OCI-LY3 (cell line): ENCODE data around the gene KIAA0513.

Experiments
- H2AFZ ChIP-seq: fragments of 200-600, 300-600 bp; shearing (Covaris generic); 2 replicates; pipeline ENCODE4 v1.6.0; 2014; ENCODE audit warnings: antibody characterized with exemption, low read depth, low read length
- H3K27ac ChIP-seq: fragments of 200-600, 300-600 bp; sonication (generic); 2 replicates; pipeline ENCODE4 v1.5.1; 2014; ENCODE audit warnings: mild to moderate bottlenecking, low read length, moderate library complexity, mixed read lengths
- H3K27me3 ChIP-seq: fragments of 200-600, 300-600 bp; sonication (generic); 2 replicates; pipeline ENCODE4 v1.6.1; 2014; ENCODE audit warnings: low read depth, low read length, mixed read lengths
- H3K36me3 ChIP-seq: fragments of 200-600, 300-600 bp; sonication (generic); replicated peaks from 2 replicates; pipeline ENCODE3; 2014; ENCODE audit warnings: low read depth, low read length, mixed read lengths
- H3K4me1 ChIP-seq: fragments of 300-600, 200-600 bp; sonication (generic); 2 replicates; pipeline ENCODE4 v1.6.1; 2014; ENCODE audit warnings: low read length, mixed read lengths
- H3K4me2 ChIP-seq: fragments of 200-600, 300-600 bp; sonication (generic); 2 replicates; pipeline ENCODE4 v1.6.1; 2014; ENCODE audit warnings: low read length, mixed read lengths
- H3K4me3 ChIP-seq: fragments of 300-600, 200-600 bp; sonication (generic); 2 replicates; pipeline ENCODE4 v1.5.1; 2014; ENCODE audit warnings: antibody characterized with exemption, mild to moderate bottlenecking, low read length, moderate library complexity
- H3K79me2 ChIP-seq: fragments of 300-600, 200-600 bp; shearing (Covaris generic); 2 replicates; pipeline ENCODE4 v1.6.1; 2014; ENCODE audit warnings: mild to moderate bottlenecking, low read length, mixed read lengths
- H3K9ac ChIP-seq: fragments of 300-600, 200-600 bp; shearing (Covaris generic); 2 replicates; pipeline ENCODE4 v1.6.0; 2014; ENCODE audit warnings: mild to moderate bottlenecking, low read length, moderate library complexity
- H3K9me3 ChIP-seq: fragments of 200-600, 300-600 bp; shearing (Covaris generic); 2 replicates; pipeline ENCODE4 v1.6.1; 2014; ENCODE audit warnings: low read length, mixed read lengths; ENCODE audit not compliant: insufficient read depth
- H4K20me1 ChIP-seq: fragments of 200-600, 300-600 bp; sonication (generic); 2 replicates; pipeline ENCODE4 v1.6.1; 2016; ENCODE audit warnings: low read length, mixed read lengths; ENCODE audit not compliant: insufficient read depth
- CTCF ChIP-seq: fragments of 200-600, 300-600 bp; sonication (generic); IDR thresholded peaks from 2 replicates; pipeline ENCODE4 v1.5.1; 2014; ENCODE audit warnings: antibody characterized with exemption, low read length, low read depth
- EZH2phosphoT487 ChIP-seq: fragments of 200-600 bp; shearing (Covaris generic); IDR thresholded peaks from 2 replicates; pipeline ENCODE4 v1.6.1; 2018; ENCODE audit warnings: antibody characterized with exemption, mixed run types, low read depth

Gene KIAA0513

GRCh38 chr16:85015481-85016187 is 12.0 kb upstream of the KIAA0513 start:
- H3K27me3 ChIP-seq, result peaks cover 37% of the 10 kb centered on the region

GRCh38 chr16:85017151-85017550 is 10.4 kb upstream of the KIAA0513 start:
- Histone ChIP-seq H3K4me3 (no peak overlapping the region), H3K4me2 (no peak overlapping the region), H3K36me3 (no peaks in the 10 kb centered on the region), H3K27ac (no peak overlapping the region), H3K79me2 (no peaks in the 10 kb centered on the region), H3K9ac (no peak overlapping the region), H2AFZ (no peak overlapping the region), H3K4me1 (no peaks in the 10 kb centered on the region), H3K9me3 (no peaks in the 10 kb centered on the region), H3K27me3 (peaks cover 37% of the 10 kb centered on the region), H4K20me1 (no peaks in the 10 kb centered on the region)
- TF ChIP-seq EZH2phosphoT487 (no peak), CTCF (no peak)

More at GRCh38 chr16:85015481-85016187, 12.0 kb upstream of the KIAA0513 start:
- H3K79me2 ChIP-seq, result peaks cover 7% of the 10 kb centered on the region
- no peak overlapping the region for H3K9ac ChIP-seq
- H3K4me2 ChIP-seq, result no peak overlapping the region
- no peak for TF ChIP-seq EZH2phosphoT487
- no peak for TF ChIP-seq CTCF
- no peak overlapping the region for H3K4me3 ChIP-seq
- no peak overlapping the region for H3K27ac ChIP-seq
- H3K36me3 ChIP-seq, result no peaks in the 10 kb centered on the region
- no peaks in the 10 kb centered on the region for H3K4me1 ChIP-seq
- no peaks in the 10 kb centered on the region for H4K20me1 ChIP-seq
- no peak overlapping the region for H2AFZ ChIP-seq
- H3K9me3 ChIP-seq, result no peaks in the 10 kb centered on the region

GRCh38 chr16:85017633-85018032 is 10.0 kb upstream of the KIAA0513 start:
- H3K9me3 ChIP-seq, result no peaks in the 10 kb centered on the region
- H3K4me1 ChIP-seq, result no peaks in the 10 kb centered on the region
- H3K9ac ChIP-seq, result no peak overlapping the region
- H3K27ac ChIP-seq, result no peak overlapping the region
- H3K4me2 ChIP-seq, result no peak overlapping the region
- peaks cover 39% of the 10 kb centered on the region for H3K27me3 ChIP-seq
- H4K20me1 ChIP-seq, result no peaks in the 10 kb centered on the region
- H3K4me3 ChIP-seq, result no peak overlapping the region
- H3K79me2 ChIP-seq, result no peaks in the 10 kb centered on the region
- H2AFZ ChIP-seq, result no peak overlapping the region
- H3K36me3 ChIP-seq, result no peaks in the 10 kb centered on the region
- TF ChIP-seq EZH2phosphoT487 (no peak), CTCF (no peak)

GRCh38 chr16:85018529-85019236 is 8.9 kb upstream of the KIAA0513 start:
- Histone ChIP-seq H3K9ac (no peak overlapping the region), H3K27me3 (peaks cover 41% of the 10 kb centered on the region), H3K36me3 (no peaks in the 10 kb centered on the region), H3K4me3 (no peak overlapping the region), H3K79me2 (no peaks in the 10 kb centered on the region), H3K9me3 (no peaks in the 10 kb centered on the region), H4K20me1 (no peaks in the 10 kb centered on the region), H3K27ac (no peak overlapping the region), H2AFZ (no peak overlapping the region), H3K4me2 (no peak overlapping the region), H3K4me1 (no peaks in the 10 kb centered on the region)
- TF ChIP-seq CTCF, result no peak
- TF ChIP-seq EZH2phosphoT487, result no peak
